ENCODE data around the gene CNOT11. TPM values are rescaled to one million over a fixed set of nuclear protein-coding genes. Genes with fewer than 3 reads are reported as not detected.
A peak's percentile ranks its signal among the peaks of the same experiment; 100 is the strongest.

CNOT11 gene
- total and polyA plus RNA-seq, 2 of the 13 experiments (the other 11 are each of a cell fraction or from before 2014, with no cell fraction given): 114 to 209 TPM

- peak; percentile 87 for TF ChIP-seq IRF1 (CRISPR knock-in tag; IDR thresholded peaks at IDR 0.05; ENCODE audit: low read depth)
- peak; percentile 94; the same call in 1 of the 2 replicates for TF ChIP-seq ARID4A (CRISPR knock-in tag; IDR thresholded peaks at IDR 0.05; ENCODE audit: borderline replicate concordance)
- peak; percentile 98; the same call in 1 of the 2 replicates for TF ChIP-seq ZNF235 (CRISPR knock-in tag; IDR thresholded peaks at IDR 0.05; ENCODE audit: borderline replicate concordance)
- TF ChIP-seq TBL1XR1 (IDR thresholded peaks at IDR 0.05; ENCODE audit: borderline replicate concordance, low read length, partially characterized antibody): no peak
- peak; percentile 96 for TF ChIP-seq TBX2 (CRISPR knock-in tag; IDR thresholded peaks at IDR 0.05; ENCODE audit: borderline replicate concordance)
- TF ChIP-seq THRA (CRISPR knock-in tag; IDR thresholded peaks at IDR 0.05; ENCODE audit: borderline replicate concordance): peak; percentile 53
- no peak for TF ChIP-seq ATF1 (CRISPR knock-in tag; IDR thresholded peaks at IDR 0.05)
- TF ChIP-seq DMAP1 (CRISPR knock-in tag; IDR thresholded peaks at IDR 0.05): peak; percentile 98
- TF ChIP-seq MTA1 (CRISPR knock-in tag; IDR thresholded peaks at IDR 0.05; ENCODE audit: borderline replicate concordance): peak; percentile 99
- peak; percentile 13; the same call in 1 of the 2 replicates for TF ChIP-seq DZIP1 (CRISPR knock-in tag; IDR thresholded peaks at IDR 0.05)
- peak; percentile 61; the same call in 1 of the 2 replicates for TF ChIP-seq NR2F6 (IDR thresholded peaks at IDR 0.05)
- peak; percentile 66 for TF ChIP-seq NR2F6 (CRISPR knock-in tag; IDR thresholded peaks at IDR 0.05)
- no peak for TF ChIP-seq FOXM1 (CRISPR knock-in tag; IDR thresholded peaks at IDR 0.05)
- peak; percentile 99 for TF ChIP-seq SALL2 (CRISPR knock-in tag; IDR thresholded peaks at IDR 0.05)
- peak; percentile 94 for TF ChIP-seq POLR2AphosphoS5 (IDR thresholded peaks at IDR 0.05; ENCODE audit: low read depth, low read length)
- peak; percentile 87; the same call in 1 of the 2 replicates for TF ChIP-seq JUN (CRISPR knock-in tag; IDR thresholded peaks at IDR 0.05)
- TF ChIP-seq ZNF713 (CRISPR knock-in tag; IDR thresholded peaks at IDR 0.05): peak; percentile 94; the same call in 1 of the 2 replicates
- peak; percentile 100 for TF ChIP-seq ZNF605 (CRISPR knock-in tag; IDR thresholded peaks at IDR 0.05)
- TF ChIP-seq KDM5A (IDR thresholded peaks at IDR 0.05; ENCODE audit: borderline replicate concordance, low read length): peak; percentile 78
Measured at GRCh38 chr2:101308432-101309210, 55.9 kb downstream of the CNOT11 start, which contains the start of gene RNF149 (continued).

Measured in HepG2 (cell line).